ENCODE measurements around the gene CPSF4L. TPM values are rescaled to one million over a fixed set of nuclear protein-coding genes. Genes with fewer than 3 reads are reported as not detected.

Gene CPSF4L
- total RNA-seq, 2 donors from 2014 or later, result not detected

- no peaks in the 10 kb centered on the region for H3K4me1 Mint-ChIP-seq (ENCODE audit: low read depth in 2 of 2)
- no peak overlapping the region for H3K27ac Mint-ChIP-seq
- H3K9me3 Mint-ChIP-seq, result no peaks in the 10 kb centered on the region
- H3K4me3 Mint-ChIP-seq, result no peak overlapping the region
- H3K27me3 Mint-ChIP-seq, result no peaks in the 10 kb centered on the region
- no peak for DNase-seq (ENCODE audit: low spot score)
- H3K36me3 Mint-ChIP-seq, result no peaks in the 10 kb centered on the region
- ATAC-seq, result no peak
These were observed 10.6 kb downstream of the CPSF4L start for GRCh38 chr17:73250851-73251640.

- Mint-ChIP-seq H3K27ac (no peak overlapping the region), H3K4me3 (no peak overlapping the region), H3K9me3 (no peaks in the 10 kb centered on the region), H3K27me3 (no peaks in the 10 kb centered on the region), H3K4me1 (ENCODE audit: low read depth in 2 of 2) (no peaks in the 10 kb centered on the region), H3K36me3 (no peaks in the 10 kb centered on the region)
- DNase-seq (ENCODE audit: low spot score), result no peak
- ATAC-seq, result no peak
These were observed 12.0 kb downstream of the CPSF4L start for GRCh38 chr17:73249700-73250099.

GRCh38 chr17:73248532-73248931 is 13.1 kb downstream of the CPSF4L start:
- H3K4me3 Mint-ChIP-seq, result no peak overlapping the region
- no peaks in the 10 kb centered on the region for H3K27me3 Mint-ChIP-seq
- H3K9me3 Mint-ChIP-seq, result no peaks in the 10 kb centered on the region
- no peak for DNase-seq (ENCODE audit: low spot score)
- no peaks in the 10 kb centered on the region for H3K36me3 Mint-ChIP-seq
- no peak for ATAC-seq
- no peak overlapping the region for H3K27ac Mint-ChIP-seq
- H3K4me1 Mint-ChIP-seq (ENCODE audit: low read depth in 2 of 2), result no peaks in the 10 kb centered on the region

GRCh38 chr17:73247726-73248125 is 14.0 kb downstream of the CPSF4L start:
- ATAC-seq (no peak), DNase-seq (ENCODE audit: low spot score) (no peak)
- Mint-ChIP-seq H3K36me3 (no peaks in the 10 kb centered on the region), H3K27me3 (no peaks in the 10 kb centered on the region), H3K9me3 (no peaks in the 10 kb centered on the region), H3K27ac (no peak overlapping the region), H3K4me3 (no peak overlapping the region), H3K4me1 (ENCODE audit: low read depth in 2 of 2) (no peaks in the 10 kb centered on the region)

GRCh38 chr17:73240561-73240960 is 21.1 kb downstream of the CPSF4L start:
- no peak overlapping the region for H3K27ac Mint-ChIP-seq
- peaks cover 13% of the 10 kb centered on the region for H3K36me3 Mint-ChIP-seq
- ATAC-seq (no peak), DNase-seq (ENCODE audit: low spot score) (no peak)
- H3K27me3 Mint-ChIP-seq, result no peaks in the 10 kb centered on the region
- H3K9me3 Mint-ChIP-seq, result no peaks in the 10 kb centered on the region
- no peak overlapping the region for H3K4me3 Mint-ChIP-seq
- H3K4me1 Mint-ChIP-seq (ENCODE audit: low read depth in 2 of 2), result peaks cover 7 to 19% of the 10 kb centered on the region in 2 donors

GRCh38 chr17:73237714-73238113 is 24.0 kb downstream of the CPSF4L start:
- no peaks in the 10 kb centered on the region for H3K27me3 Mint-ChIP-seq
- H3K27ac Mint-ChIP-seq, result peak overlapping the region; percentile 1 to 23
- H3K36me3 Mint-ChIP-seq, result peaks cover 17% of the 10 kb centered on the region
- DNase-seq (ENCODE audit: low spot score) (no peak), ATAC-seq (no peak)
- H3K4me3 Mint-ChIP-seq, result peak overlapping the region; percentile 40
- H3K9me3 Mint-ChIP-seq, result no peaks in the 10 kb centered on the region
- peaks cover 18 to 26% of the 10 kb centered on the region in 2 donors for H3K4me1 Mint-ChIP-seq (ENCODE audit: low read depth in 2 of 2)

GRCh38 chr17:73234736-73235135 is 26.9 kb downstream of the CPSF4L start:
- DNase-seq (ENCODE audit: low spot score), result no peak
- ATAC-seq, result no peak
- Mint-ChIP-seq H3K4me3 (no peak overlapping the region), H3K27ac (no peak overlapping the region), H3K9me3 (no peaks in the 10 kb centered on the region), H3K36me3 (peaks cover 17% of the 10 kb centered on the region), H3K4me1 (ENCODE audit: low read depth in 2 of 2) (peaks cover 22 to 41% of the 10 kb centered on the region in 2 donors), H3K27me3 (no peaks in the 10 kb centered on the region)

- H3K4me1 Mint-ChIP-seq (ENCODE audit: low read depth in 2 of 2), result peaks cover 34 to 52% of the 10 kb centered on the region in 2 donors
- H3K27me3 Mint-ChIP-seq, result no peaks in the 10 kb centered on the region
- peaks cover 17% of the 10 kb centered on the region for H3K36me3 Mint-ChIP-seq
- ATAC-seq (peak; percentile 51 to 55), DNase-seq (ENCODE audit: low spot score) (no peak)
- H3K27ac Mint-ChIP-seq, result peak overlapping the region; percentile 95 to 97
- no peaks in the 10 kb centered on the region for H3K9me3 Mint-ChIP-seq
- H3K4me3 Mint-ChIP-seq, result peak overlapping the region; percentile 96
These were observed 28.9 kb downstream of the CPSF4L start for GRCh38 chr17:73232587-73233373.

- peak overlapping the region; percentile 96 for H3K4me3 Mint-ChIP-seq
- H3K4me1 Mint-ChIP-seq (ENCODE audit: low read depth in 2 of 2), result peaks cover 37 to 54% of the 10 kb centered on the region in 2 donors
- DNase-seq (ENCODE audit: low spot score), result peak; percentile 97
- ATAC-seq, result peak; percentile 95 to 98
- no peaks in the 10 kb centered on the region for H3K9me3 Mint-ChIP-seq
- peaks cover 12% of the 10 kb centered on the region for H3K36me3 Mint-ChIP-seq
- H3K27ac Mint-ChIP-seq, result peak overlapping the region; percentile 95 to 97
- no peaks in the 10 kb centered on the region for H3K27me3 Mint-ChIP-seq
These were observed 29.7 kb downstream of the CPSF4L start for GRCh38 chr17:73231841-73232586.

GRCh38 chr17:73231395-73231794 is 30.3 kb downstream of the CPSF4L start:
- Mint-ChIP-seq H3K36me3 (peaks cover 16% of the 10 kb centered on the region), H3K27ac (peak overlapping the region; percentile 95 to 97), H3K27me3 (no peaks in the 10 kb centered on the region), H3K9me3 (no peaks in the 10 kb centered on the region), H3K4me3 (peak overlapping the region; percentile 96), H3K4me1 (ENCODE audit: low read depth in 2 of 2) (peaks cover 41 to 59% of the 10 kb centered on the region in 2 donors)
- no peak for ATAC-seq
- DNase-seq (ENCODE audit: low spot score), result no peak

GRCh38 chr17:73230088-73230487 is 31.6 kb downstream of the CPSF4L start:
- no peaks in the 10 kb centered on the region for H3K9me3 Mint-ChIP-seq
- peak overlapping the region; percentile 95 to 97 for H3K27ac Mint-ChIP-seq
- ATAC-seq (no peak), DNase-seq (ENCODE audit: low spot score) (no peak)
- peaks cover 42 to 63% of the 10 kb centered on the region in 2 donors for H3K4me1 Mint-ChIP-seq (ENCODE audit: low read depth in 2 of 2)
- peaks cover 6% of the 10 kb centered on the region for H3K36me3 Mint-ChIP-seq
- H3K4me3 Mint-ChIP-seq, result peak overlapping the region; percentile 96
- no peaks in the 10 kb centered on the region for H3K27me3 Mint-ChIP-seq

- DNase-seq (ENCODE audit: low spot score) (peak; percentile 64), ATAC-seq (peak in 1 of 2 donors; percentile 39)
- H3K4me3 Mint-ChIP-seq, result peak overlapping the region; percentile 81
- peak overlapping the region; percentile 81 to 95 for H3K27ac Mint-ChIP-seq
- H3K9me3 Mint-ChIP-seq, result no peaks in the 10 kb centered on the region
- H3K4me1 Mint-ChIP-seq (ENCODE audit: low read depth in 2 of 2), result peaks cover 49 to 71% of the 10 kb centered on the region in 2 donors
- H3K27me3 Mint-ChIP-seq, result no peaks in the 10 kb centered on the region
- H3K36me3 Mint-ChIP-seq, result peaks cover 6% of the 10 kb centered on the region
These were observed 32.9 kb downstream of the CPSF4L start for GRCh38 chr17:73228748-73229236.

GRCh38 chr17:73227944-73228343 is 33.7 kb downstream of the CPSF4L start:
- Mint-ChIP-seq H3K27ac (peak overlapping the region; percentile 80 to 95), H3K27me3 (no peaks in the 10 kb centered on the region), H3K4me1 (ENCODE audit: low read depth in 2 of 2) (peaks cover 42 to 66% of the 10 kb centered on the region in 2 donors)

More at GRCh38 chr17:73227944-73228343, 33.7 kb downstream of the CPSF4L start:
- Mint-ChIP-seq H3K4me3 (peak overlapping the region; percentile 81), H3K36me3 (peaks cover 6% of the 10 kb centered on the region), H3K9me3 (no peaks in the 10 kb centered on the region)
- ATAC-seq, result no peak
- no peak for DNase-seq (ENCODE audit: low spot score)
